ENCODE results near the gene C3orf22. TPM values are rescaled to one million over a fixed set of nuclear protein-coding genes. Genes with fewer than 3 reads are reported as not detected.

C3orf22 gene
- total and polyA plus RNA-seq, 9 of the 15 experiments (the other 6 are each of a cell fraction or from before 2014, with no cell fraction given), result not detected

GRCh38 chr3:126515066-126515706, 43.5 kb downstream of the C3orf22 start:
- no TSS peak for BruUV-seq (replicated peaks)
- H4K20me1 ChIP-seq (replicated peaks; ENCODE audit: control insufficient read depth, insufficient read depth, low read length), result no peaks in the 10 kb centered on the region
- ChIA-PET POLR2A (no interaction called here), CTCF (ENCODE audit: low intra/inter-chr PET ratio) (no interaction called here)
- no peaks in the 10 kb centered on the region for H3K36me3 ChIP-seq (ENCODE audit: control insufficient read depth, insufficient read depth, low read length)
- 0% methylated on average over 1 of the region's 8 CpGs for WGBS (ENCODE audit: insufficient coverage, low coverage, missing lambda C conversion rate)
- H3K9me3 ChIP-seq (replicated peaks; ENCODE audit: control insufficient read depth, insufficient read depth, low read depth, low read length), result no peaks in the 10 kb centered on the region
- no peak for TF ChIP-seq GABPB2 (CRISPR knock-in tag; conservative IDR thresholded peaks at IDR 0.05)
- TF ChIP-seq TCF3 (CRISPR knock-in tag; IDR thresholded peaks at IDR 0.05), result no peak
- TF ChIP-seq TGIF2 (CRISPR knock-in tag; IDR thresholded peaks at IDR 0.05), result no peak
- no peak overlapping the region for H3K9ac ChIP-seq (ENCODE audit: insufficient read depth in 1 of 2, low read depth in 2 of 2, low read length in 2 of 2)
- H3K9me1 ChIP-seq (ENCODE audit: control insufficient read depth, insufficient read depth, low read length), result no peaks in the 10 kb centered on the region
- H3K4me3 ChIP-seq, result no peak overlapping the region
- intact Hi-C loops (cut with micrococcal nuclease), result no loop called here
- in situ Hi-C loops (cut with MboI), result no loop called here
- DNase-seq (ENCODE audit: extremely low read depth in 1 of 4, low spot score in 3 of 4), result no peak
- H2AFZ ChIP-seq (ENCODE audit: low read depth, low read length), result no peak overlapping the region
- ATAC-seq, result no peak
- H3K27ac ChIP-seq (ENCODE audit: extremely low read depth, low read depth, low read length), result no peak overlapping the region
- FAIRE-seq, result no peak
- no peaks in the 10 kb centered on the region for H3K79me2 ChIP-seq (ENCODE audit: control insufficient read depth, insufficient read depth, low read length)
- H3K4me2 ChIP-seq (ENCODE audit: insufficient read depth, low read length), result no peak overlapping the region
- H3K27me3 ChIP-seq (ENCODE audit: control insufficient read depth in 2 of 2, insufficient read depth in 2 of 2, low read length in 2 of 2), result peaks cover 2 to 40% of the 10 kb centered on the region in 2 experiments; a peak in 4 of 5 replicates
- H3K4me1 ChIP-seq (replicated peaks in 1 of 2; ENCODE audit: control insufficient read depth in 2 of 2, insufficient read depth in 2 of 2, low read length in 2 of 2), result peaks cover 0 to 6% of the 10 kb centered on the region in 2 experiments; a peak in 1 of 5 replicates

GRCh38 chr3:126514161-126514560, 44.6 kb downstream of the C3orf22 start:
- TF ChIP-seq ZBTB12 (CRISPR knock-in tag; IDR thresholded peaks at IDR 0.05), result no peak
- Histone ChIP-seq H3K9me3 (replicated peaks; ENCODE audit: control insufficient read depth, insufficient read depth, low read depth, low read length) (no peaks in the 10 kb centered on the region), H4K20me1 (replicated peaks; ENCODE audit: control insufficient read depth, insufficient read depth, low read length) (no peaks in the 10 kb centered on the region), H2AFZ (ENCODE audit: low read depth, low read length) (no peak overlapping the region), H3K4me2 (ENCODE audit: insufficient read depth, low read length) (no peak overlapping the region), H3K27ac (ENCODE audit: extremely low read depth, low read depth, low read length) (no peak overlapping the region), H3K79me2 (ENCODE audit: control insufficient read depth, insufficient read depth, low read length) (no peaks in the 10 kb centered on the region), H3K4me1 (replicated peaks in 1 of 2; ENCODE audit: control insufficient read depth in 2 of 2, insufficient read depth in 2 of 2, low read length in 2 of 2) (peaks cover 0 to 11% of the 10 kb centered on the region in 2 experiments; a peak in 2 of 5 replicates), H3K9me1 (ENCODE audit: control insufficient read depth, insufficient read depth, low read length) (no peaks in the 10 kb centered on the region), H3K36me3 (ENCODE audit: control insufficient read depth, insufficient read depth, low read length) (no peaks in the 10 kb centered on the region), H3K27me3 (ENCODE audit: control insufficient read depth in 2 of 2, insufficient read depth in 2 of 2, low read length in 2 of 2) (peaks cover 2 to 35% of the 10 kb centered on the region in 2 experiments; a peak in 4 of 5 replicates), H3K9ac (ENCODE audit: insufficient read depth in 1 of 2, low read depth in 2 of 2, low read length in 2 of 2) (no peak overlapping the region), H3K4me3 (no peak overlapping the region)
- in situ Hi-C loops (cut with MboI), result no loop called here
- intact Hi-C loops (cut with micrococcal nuclease), result no loop called here
- BruUV-seq (replicated peaks), result no TSS peak
- DNase-seq (ENCODE audit: extremely low read depth in 1 of 4, low spot score in 3 of 4) (no peak), ATAC-seq (no peak), FAIRE-seq (no peak)
- ChIA-PET POLR2A (no interaction called here), CTCF (ENCODE audit: low intra/inter-chr PET ratio) (no interaction called here)
- WGBS (ENCODE audit: insufficient coverage, low coverage, missing lambda C conversion rate), result 3% methylated on average over 11 of the region's 11 CpGs

Measured in K562 (cell line).